Esophagus muscularis mucosa (tissue), 4 donors: ENCODE measurements around the gene UCHL1.

ENCODE experiments used
- EP300 ChIP-seq: sonication (generic); formaldehyde crosslinking; IDR thresholded peaks from one replicate; pipeline ENCODE4 v1.6.1; 2017; ENCODE audit warnings: antibody characterized with exemption
- POLR2A ChIP-seq: fragments of 450-650 bp; IDR thresholded peaks from one replicate; pipeline ENCODE4 v1.6.1; 2017; ENCODE audit warnings: antibody characterized with exemption, moderate library complexity, mild to moderate bottlenecking, low read depth
- POLR2AphosphoS5 ChIP-seq, 2 donors: sonication (generic); formaldehyde crosslinking; IDR thresholded peaks; one replicate each; pipeline ENCODE4 v1.6.1; 2017; ENCODE audit warnings: antibody characterized with exemption in 2 of 2
- TF ChIP-seq, protein P1 (sequence below), 3 experiments: fragments of 200-600 bp in 2 of 3; fragments of 450-650 bp in 1 of 3; sonication (generic) in 2 of 3; IDR thresholded peaks; one replicate each; pipeline ENCODE4 v1.5.1; 2017 to 2019; ENCODE audit warnings: antibody characterized with exemption in 3 of 3, mild to moderate bottlenecking in 2 of 3, moderate library complexity in 1 of 3

- TF ChIP-seq, protein P1, sequence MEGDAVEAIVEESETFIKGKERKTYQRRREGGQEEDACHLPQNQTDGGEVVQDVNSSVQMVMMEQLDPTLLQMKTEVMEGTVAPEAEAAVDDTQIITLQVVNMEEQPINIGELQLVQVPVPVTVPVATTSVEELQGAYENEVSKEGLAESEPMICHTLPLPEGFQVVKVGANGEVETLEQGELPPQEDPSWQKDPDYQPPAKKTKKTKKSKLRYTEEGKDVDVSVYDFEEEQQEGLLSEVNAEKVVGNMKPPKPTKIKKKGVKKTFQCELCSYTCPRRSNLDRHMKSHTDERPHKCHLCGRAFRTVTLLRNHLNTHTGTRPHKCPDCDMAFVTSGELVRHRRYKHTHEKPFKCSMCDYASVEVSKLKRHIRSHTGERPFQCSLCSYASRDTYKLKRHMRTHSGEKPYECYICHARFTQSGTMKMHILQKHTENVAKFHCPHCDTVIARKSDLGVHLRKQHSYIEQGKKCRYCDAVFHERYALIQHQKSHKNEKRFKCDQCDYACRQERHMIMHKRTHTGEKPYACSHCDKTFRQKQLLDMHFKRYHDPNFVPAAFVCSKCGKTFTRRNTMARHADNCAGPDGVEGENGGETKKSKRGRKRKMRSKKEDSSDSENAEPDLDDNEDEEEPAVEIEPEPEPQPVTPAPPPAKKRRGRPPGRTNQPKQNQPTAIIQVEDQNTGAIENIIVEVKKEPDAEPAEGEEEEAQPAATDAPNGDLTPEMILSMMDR (IDR thresholded peaks at IDR 0.05): peak; percentile 58 to 92 (median 91)
- TF ChIP-seq POLR2A (peak; percentile 25), EP300 (no peak), POLR2AphosphoS5 (IDR thresholded peaks at IDR 0.05) (peak; percentile 93 to 97)
Measured at GRCh38 chr4:41214136-41214824, 42.4 kb upstream of the UCHL1 start, which contains the start of gene APBB2.
